ENCODE data around the gene TTLL3.
A peak's percentile ranks its signal among the peaks of the same experiment; 100 is the strongest.
"Not testable (repeated sequence)": the region's sequence is repeated elsewhere in the genome, so short reads cannot be mapped to it uniquely, and the experiment has no call there.

TTLL3 gene, protein sequence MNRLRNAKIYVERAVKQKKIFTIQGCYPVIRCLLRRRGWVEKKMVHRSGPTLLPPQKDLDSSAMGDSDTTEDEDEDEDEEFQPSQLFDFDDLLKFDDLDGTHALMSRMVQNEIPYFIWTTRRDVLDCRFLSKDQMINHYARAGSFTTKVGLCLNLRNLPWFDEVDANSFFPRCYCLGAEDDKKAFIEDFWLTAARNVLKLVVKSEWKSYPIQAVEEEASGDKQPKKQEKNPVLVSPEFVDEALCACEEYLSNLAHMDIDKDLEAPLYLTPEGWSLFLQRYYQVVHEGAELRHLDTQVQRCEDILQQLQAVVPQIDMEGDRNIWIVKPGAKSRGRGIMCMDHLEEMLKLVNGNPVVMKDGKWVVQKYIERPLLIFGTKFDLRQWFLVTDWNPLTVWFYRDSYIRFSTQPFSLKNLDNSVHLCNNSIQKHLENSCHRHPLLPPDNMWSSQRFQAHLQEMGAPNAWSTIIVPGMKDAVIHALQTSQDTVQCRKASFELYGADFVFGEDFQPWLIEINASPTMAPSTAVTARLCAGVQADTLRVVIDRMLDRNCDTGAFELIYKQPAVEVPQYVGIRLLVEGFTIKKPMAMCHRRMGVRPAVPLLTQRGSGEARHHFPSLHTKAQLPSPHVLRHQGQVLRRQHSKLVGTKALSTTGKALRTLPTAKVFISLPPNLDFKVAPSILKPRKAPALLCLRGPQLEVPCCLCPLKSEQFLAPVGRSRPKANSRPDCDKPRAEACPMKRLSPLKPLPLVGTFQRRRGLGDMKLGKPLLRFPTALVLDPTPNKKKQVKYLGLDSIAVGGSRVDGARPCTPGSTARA

DNA sequence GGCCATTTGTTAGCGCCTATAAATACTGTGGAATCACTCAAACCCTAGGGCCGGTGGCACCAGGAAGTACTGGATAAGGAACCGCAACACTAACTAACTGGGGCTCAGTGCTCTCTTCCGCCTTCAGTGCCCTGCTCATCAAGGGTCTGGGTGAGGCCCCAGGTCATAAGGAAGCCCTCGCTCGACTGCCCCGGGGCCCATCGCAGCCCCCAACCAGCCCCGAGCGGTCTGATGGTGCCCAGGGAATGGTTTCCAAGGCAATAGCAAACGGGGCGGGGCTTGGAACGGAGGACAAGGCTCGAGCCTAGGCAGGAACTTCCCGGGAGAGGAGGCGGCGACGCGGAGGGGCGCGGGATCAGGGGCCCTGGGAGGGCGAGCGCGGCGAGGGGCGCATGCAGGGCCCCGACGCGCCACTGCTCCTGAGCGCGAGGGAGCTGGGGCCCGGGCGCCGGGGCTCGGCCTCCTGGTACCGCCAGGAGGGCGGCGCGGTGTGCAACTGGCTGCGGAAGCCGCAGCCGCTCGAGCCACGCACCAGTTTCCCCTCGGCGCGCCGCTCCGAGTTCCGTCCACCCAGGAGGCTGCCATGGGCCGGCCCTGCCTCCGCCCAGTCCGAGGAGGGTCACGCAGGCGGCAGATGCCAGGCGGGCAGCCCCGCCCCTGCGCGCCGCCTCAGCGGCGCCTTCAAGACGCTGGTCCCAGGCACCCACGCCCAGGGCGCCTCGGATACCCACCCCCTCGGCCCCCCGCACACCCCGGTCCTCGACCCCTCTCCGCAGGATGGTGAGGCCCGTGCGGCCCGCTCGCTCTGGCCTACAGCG lies at the start of gene TTLL3:
TTLL3 (plus strand) TSS at position 648 of the 818 bp plus-strand sequence. CDS start 400 bp downstream, outside the sequence.
- no peak for DNase-seq (ENCODE audit: low read depth)

DNA sequence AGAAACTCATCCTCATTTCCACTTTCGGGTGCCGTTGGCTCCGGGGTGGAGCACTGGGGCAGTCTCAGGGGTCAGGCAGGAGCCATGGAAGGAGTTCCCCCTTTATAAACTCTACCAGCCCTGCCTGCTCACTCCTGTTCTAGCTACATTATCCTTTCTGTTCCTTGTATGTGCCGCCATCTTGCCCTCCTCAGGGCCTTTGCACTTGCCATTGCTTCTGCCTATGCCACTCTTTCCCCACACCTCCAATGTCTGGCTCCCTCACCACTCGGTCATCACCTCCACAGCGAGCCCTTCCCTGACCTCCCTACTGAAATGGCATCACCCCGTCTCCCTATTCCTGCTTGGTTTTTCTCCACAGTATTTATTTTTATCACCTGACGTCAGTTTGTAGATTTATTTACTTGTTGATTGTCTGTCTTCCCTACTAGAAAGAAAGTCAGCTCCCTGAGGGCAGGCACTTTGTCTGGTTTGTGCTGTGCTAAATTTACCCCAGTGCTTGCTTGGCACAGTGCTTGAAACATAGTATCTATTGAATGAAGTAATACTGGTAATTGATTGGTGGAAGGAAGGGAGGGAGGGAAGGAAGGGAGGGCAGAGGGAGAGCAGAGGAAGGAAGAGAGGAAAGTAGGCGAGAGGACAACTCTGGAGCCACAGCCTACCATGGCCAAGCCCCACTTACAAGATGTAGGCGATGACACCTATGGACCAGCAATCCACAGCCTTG lies 49.1 kb upstream of the TTLL3 start:
- DNase-seq (ENCODE audit: low read depth) = no peak

DNA sequence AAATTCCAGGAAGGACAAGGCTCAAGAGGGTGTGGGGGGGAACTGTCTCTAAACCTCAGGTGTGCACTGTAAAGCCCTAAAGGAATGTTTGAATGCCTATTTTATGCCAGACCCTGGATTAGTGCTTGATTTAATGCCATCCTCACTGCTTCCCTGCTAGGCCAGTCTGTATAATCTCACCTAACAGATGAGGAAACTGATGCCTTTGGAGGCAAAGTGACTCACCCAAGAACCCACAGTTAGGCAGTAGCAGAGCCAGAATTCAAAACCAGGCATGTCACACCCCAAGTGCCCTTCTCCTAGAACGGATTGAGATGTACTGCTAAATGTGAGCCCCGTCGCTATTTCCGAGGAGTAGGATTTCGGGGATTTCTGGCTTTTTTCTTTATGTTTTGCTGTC lies 48.1 kb upstream of the TTLL3 start:
- DNase-seq (ENCODE audit: low read depth) = no peak

DNA sequence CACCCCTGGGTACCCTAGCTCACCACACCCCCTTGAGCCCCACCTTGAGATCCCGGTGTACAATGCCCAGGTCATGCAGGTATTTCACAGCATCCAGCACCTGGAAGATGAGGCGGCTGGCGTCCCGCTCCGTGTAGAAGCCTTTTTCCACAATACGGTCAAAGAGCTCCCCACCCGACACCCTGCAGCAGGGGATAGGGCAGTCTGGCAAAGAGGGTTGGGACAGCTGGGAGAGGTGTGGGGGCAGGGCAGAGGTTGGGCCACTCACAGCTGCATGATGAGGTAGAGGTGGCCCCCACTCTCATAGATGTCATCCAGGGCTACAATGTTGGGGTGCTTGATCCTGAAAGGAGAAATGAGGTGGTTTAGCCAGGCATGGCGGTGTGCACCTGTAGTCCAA lies 47.2 kb upstream of the TTLL3 start:
- no peak for DNase-seq (ENCODE audit: low read depth)

DNA sequence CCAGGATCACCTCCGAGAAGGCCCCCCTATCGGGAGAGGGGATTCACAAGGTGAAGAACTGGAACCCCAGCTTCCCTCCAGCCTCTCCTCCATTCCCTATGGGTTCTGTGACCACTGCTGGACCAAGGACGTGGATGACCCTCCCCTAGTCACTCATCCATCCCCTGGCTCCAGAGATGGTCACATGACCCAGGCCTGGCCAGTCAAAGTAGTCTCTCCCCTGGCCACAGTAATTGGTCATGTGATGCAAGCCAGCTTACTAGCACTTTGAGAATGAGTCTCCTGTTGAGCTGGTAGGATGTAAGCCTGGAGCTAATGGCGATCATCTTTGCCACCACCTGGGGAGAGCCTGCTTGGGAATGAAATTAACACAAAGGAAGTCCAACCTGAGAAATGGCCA lies 44.2 kb upstream of the TTLL3 start:
- no peak for DNase-seq (ENCODE audit: low read depth)

DNA sequence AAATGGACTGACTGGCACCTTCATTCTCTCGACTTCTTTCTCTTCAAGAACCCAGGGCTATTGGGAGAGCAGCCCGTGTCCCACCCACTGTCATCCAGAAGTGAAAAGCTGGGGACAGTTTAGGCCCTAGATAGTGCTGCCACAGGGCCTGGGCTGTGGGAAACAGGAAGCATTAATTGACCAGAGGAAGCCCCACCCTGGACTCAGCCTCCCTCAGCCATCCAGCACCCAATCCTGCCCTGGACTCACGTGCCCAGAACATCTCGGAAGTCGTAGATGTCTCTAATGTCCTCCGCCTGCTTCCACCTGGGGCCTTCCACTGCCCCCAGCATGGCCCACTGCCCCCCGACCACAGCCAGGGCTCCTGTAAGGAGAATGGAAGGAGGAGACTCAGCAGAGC lies 42.6 kb upstream of the TTLL3 start:
- no peak for DNase-seq (ENCODE audit: low read depth)

DNA sequence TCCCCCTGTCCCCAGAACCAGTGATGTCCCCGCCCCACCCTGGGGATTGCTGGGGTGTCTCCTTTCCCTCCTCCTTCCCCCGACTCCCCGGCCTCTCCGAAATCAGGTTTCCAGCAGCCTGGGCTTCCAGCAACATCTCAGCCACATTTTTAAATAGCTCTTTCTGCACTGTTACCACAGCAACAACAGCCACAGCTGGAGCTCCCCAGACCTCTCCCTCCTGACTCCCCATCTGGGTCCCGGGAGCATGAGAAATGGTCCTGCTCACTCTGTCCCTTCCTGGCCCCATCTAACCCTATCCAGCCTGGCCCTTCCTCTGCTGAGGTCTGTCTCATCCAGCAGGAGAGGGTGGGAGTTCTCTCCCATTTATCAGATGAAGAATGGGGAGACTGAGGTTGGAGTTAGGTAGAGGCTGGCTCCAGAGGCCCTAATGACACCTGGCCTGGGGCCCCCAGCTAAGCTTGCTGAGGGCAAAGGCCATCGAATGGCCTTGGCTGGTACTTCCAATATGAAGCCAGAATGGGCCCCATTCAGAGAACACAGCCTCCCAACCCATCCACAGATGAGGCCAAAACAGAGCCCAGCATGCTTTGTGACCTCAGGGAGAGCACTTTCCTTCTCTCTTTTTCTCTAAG lies 41.8 kb upstream of the TTLL3 start:
- no peak for DNase-seq (ENCODE audit: low read depth)

DNA sequence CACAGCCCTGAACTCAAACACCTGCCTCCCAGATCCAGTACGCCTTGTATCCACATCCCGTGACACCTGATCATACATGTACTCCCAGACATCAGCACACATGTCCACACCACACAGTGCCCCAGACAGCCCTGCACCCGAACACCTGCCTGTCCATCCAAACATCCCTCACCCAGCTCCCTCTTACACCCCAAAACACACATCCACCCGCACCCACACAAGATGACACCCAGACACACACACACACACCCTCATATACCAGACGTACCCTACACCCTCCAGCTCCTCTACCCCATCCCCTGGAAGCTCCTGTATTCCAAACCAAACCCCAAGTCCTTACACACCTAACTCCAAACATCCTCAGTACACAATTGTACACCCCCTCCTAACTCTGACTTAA lies 41.0 kb upstream of the TTLL3 start:
- DNase-seq (ENCODE audit: low read depth) = no peak

DNA sequence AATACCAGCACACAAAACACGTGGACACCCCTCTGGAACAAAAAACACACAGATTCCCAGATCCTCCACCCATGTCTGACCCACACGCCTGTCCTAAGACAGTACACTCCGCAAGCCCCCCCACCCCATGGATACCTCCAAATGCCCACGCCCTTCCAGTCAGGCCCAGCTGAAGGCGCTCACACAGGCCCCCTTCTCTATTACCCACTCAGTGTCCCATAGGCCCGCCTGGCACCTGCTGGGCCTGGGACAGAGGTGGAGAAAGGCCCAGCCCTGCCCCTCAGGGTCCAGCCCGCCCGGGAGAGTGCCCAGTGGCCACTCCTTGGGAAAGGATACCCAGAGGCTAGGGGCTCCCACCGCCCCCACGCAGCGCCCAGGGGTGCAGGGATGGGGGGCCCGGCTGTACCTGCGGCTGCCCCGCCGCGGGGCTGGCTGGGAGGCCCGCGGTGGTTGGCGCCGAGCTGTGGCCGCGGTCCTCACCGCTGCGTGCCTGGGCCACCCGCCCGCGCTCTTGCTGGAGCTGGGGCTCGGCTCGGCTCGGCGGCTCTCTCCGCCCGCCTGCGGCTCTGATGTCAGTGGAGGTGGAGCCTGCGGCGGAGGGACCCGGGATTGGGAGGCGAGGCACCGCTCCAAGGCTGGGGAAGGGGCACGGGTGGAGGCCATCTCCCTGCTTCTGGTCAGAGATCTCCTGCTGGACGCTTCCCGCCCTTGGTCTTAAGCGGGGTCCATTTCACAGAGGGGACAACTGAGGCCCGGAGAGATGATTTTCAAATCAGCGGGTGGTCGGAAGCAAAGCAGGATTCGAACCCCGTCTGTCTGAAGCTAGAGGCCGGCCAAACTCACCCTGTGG lies 40.4 kb upstream of the TTLL3 start, which contains the start of gene CAMK1:
CAMK1 (minus strand) TSS at position 522 of the 850 bp plus-strand sequence. CDS start 2,198 bp downstream, outside the sequence.
- no peak for DNase-seq (ENCODE audit: low read depth)

DNA sequence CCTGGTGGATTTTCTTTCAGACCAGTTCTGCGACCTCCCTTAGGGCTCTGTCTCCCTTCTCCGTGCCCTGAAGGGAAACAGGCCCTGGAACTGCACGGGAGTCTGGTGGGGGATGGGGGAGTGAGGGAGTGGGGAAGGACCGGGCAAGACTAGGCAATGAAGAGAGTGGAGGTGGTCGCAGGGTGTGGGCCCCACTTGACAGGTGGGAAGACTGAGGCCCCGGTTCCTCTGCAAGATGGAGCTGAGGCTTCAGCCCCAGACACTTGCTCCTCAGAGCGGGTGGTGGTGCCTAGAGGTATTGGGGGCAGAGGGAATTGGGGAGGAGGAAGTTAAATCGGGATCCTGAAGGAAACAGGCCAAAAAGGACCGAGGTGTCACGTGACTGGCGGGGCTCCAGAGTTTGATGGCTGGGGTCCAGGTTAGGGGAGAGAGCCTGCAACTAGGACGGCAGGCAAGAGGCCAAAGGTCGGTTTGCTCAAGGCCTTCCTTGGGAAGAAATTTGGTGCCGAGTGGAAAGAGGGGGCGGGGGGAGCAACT lies 39.7 kb upstream of the TTLL3 start:
- no peak for DNase-seq (ENCODE audit: low read depth)

DNA sequence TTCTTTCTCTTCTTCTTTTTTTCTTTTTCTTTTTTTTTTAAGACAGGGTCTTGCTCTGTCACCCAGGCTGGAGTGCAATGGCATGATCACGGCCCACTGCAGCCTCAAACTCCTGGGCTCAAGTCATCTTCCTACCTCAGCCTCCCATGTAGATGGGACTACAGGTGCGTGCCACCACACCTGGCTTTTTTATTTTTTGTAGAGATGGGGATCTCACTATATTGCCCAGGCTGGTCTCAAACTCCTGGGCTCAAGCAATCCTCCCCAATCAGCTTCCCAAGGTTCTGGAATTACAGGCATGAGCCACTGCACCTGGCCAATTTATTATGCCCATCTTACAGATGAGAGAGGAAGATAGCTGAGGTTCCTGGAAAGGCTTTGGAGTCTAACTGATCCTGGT lies 39.1 kb upstream of the TTLL3 start:
- DNase-seq (ENCODE audit: low read depth) = not testable (repeated sequence)

DNA sequence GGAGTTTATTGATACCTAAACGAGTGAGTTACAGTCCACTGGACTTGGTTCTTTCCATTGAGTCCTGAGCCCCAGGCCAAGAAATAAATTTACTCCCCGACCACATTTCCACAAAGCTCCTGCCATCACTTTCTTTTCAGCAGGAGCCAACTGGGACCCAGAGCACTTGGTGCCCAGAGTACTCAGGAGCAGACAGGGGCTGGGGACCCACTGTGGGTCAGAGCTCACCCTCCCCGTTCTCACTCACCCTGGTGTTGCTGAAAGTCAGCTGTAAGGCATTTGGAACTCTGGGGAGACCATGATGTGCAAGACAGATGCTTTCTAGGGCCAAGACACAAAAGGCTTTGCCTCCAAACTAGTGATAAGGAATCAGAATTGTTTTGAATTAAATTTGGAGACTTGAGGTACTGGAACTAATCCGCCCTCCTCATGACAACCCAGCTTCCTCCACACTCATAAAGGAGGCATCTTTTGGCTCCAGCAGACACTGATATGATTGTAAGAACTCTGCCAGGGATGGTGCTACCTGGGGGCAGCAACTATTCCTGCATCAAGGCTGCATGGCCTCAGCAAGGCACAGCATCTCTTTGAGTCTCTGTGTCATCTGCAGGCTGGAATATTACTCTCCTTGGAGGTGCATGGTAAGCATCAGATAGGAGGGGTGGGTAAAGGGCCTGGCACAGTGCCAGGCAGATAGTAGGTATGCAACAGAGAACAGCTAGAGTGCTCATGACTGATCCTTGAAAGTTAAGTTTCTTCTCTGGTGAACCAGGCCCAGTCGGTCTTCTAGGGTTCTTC lies 33.0 kb upstream of the TTLL3 start:
- no peak for DNase-seq (ENCODE audit: low read depth)

DNA sequence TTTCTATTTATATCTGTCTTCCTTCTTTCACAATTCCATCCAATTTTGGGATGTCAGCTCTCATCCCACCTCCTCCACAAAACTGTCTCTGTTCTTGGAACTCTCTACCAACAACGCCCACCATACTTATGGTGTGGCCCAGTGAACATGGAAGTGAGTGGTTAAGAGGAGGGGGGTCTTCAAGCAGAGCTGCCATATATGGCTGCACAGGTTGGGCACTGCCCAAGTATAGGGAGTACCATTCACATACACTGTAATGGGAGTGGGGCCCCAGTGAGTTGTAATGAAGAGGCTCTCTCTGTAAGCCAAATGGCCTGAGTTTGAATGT lies 32.4 kb upstream of the TTLL3 start:
- DNase-seq (ENCODE audit: low read depth) = no peak

DNA sequence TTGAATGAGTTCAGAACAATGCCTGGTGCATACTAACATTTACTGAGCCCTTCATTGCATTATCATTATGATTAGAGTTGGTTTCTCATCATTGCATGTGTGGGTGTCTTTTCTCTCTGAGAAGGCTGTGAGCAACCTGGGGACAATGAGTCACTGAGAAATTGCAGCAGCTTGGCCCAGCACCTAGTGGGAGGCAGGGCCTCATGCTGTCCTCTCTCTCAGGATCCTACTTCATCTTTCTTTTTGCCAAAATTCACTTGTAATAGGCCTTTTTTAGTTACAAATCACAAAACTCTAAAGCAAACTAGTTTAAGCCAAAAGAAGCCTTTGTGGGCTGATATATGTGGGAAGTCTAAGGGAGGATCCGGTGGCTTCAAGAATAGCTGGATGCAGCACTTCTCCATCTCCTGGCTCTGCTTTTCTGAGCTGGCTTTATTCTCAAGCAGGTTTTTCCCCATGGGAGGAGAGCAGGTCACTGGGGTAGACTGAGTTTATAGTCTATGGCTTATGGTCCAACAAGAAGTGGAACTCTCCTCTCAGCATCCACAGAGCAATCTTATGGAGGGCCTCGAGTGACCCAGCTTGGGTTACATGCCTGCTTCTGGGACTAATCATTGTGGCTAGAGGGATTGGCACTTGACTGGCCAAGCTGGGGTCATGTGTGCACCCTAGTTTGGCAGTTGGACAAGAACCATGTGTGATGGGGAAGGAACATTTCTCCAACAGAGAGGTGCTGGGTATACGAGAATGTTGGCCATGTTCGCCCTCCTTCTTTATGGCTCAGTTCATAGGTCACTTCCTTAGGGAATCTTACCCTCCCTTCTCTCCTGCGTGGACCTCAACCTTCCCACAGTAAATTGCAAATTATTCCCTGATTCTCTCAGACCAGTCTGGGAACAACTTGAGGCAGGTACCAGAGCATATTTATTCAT lies 31.7 kb upstream of the TTLL3 start:
- peak; percentile 44 for DNase-seq (ENCODE audit: low read depth)

DNA sequence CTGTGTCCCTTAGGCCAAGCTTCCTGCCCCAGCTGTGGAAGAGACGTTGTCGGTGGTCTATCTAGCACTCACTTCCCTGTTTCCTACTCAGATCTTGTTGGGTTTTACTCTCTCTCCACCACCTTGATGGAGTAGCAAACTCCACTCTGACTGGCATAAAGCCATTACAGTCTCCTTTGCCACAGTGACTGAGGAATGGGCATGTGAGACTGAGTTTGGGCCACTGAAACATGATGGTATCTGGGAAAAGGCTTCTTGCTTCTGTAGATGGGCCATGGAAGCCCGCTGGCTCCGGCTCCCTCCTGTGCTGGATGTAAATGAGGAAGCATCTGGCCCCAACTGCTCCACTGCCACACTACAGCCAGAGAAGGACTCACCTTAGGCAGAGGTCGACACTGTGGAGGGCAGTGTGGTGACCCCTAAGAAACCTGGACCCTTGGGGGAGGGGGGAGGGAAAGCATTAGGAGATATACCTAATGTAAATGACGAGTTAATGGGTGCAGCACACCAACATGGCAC lies 30.9 kb upstream of the TTLL3 start:
- DNase-seq (ENCODE audit: low read depth) = no peak

DNA sequence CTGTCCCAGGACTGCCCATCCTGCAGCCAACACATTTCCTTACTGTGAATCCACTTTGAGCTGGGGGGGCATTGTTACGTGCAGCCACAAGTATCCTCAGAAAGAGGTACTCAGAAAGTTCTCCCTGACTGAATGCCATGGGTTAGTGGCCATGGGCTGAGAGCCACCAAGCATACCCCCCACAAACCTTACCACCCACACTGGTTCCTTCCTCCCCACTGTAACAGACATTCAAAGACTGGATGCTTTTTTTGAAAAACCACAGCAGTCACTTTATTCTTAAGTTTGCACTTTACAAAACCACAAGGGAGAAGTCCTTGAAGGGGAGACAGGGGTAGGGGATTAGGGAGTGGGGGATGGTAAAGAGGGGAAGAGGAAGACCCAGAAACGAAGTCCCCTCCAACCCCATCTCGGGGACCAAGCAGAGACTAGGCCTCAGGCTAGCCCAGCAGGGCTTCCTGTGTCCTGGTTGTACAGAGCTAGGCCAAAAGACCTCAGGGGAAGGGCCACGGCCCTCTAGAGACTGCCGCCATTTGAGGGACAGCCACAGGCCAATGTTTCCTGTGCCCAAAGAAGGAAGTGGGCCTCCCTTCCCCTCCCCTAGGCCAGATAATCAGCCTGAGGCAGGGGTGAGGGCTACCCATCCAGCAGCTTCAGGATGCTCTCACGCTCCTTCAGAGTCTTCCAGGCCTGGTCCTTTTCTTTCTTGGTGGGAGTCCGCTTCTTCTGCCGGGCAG lies 30.2 kb upstream of the TTLL3 start:
- no peak for DNase-seq (ENCODE audit: low read depth)

DNA sequence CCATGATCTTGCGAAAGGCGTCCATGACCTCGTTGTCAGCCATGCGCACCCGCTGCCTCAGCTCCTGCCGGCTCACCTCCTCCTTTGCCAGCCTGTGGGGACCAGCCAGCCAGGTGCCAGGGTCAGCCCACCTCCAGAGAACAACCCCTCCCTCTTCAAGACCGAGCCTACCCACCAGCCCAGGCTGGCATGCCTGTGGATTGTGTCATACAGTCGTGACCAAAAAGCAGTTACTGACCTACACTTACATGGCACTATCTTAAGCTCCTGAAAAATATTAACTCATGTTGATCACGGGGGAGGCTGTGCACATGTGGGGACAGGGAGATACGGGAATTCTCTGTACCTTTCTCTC lies 29.6 kb upstream of the TTLL3 start:
- no peak for DNase-seq (ENCODE audit: low read depth)
